Measurements from ENCODE around the gene WSCD1.

Gene WSCD1

GRCh38 chr17:6162892-6163291, 92.7 kb downstream of the WSCD1 start:
- no peak for DNase-seq (ENCODE audit: low read depth, low spot score)
- no peak for TF ChIP-seq CTCF (IDR thresholded peaks at IDR 0.05; ENCODE audit: insufficient read depth, low read length, missing control alignments)
- no peak overlapping the region for H3K4me3 ChIP-seq (ENCODE audit: low read depth, low read length)
- CTCF ChIA-PET: no interaction called here
- POLR2A ChIA-PET: no interaction called here

GRCh38 chr17:6163612-6164333, 93.6 kb downstream of the WSCD1 start:
- no peak overlapping the region for H3K4me3 ChIP-seq (ENCODE audit: low read depth, low read length)
- ChIA-PET CTCF (no interaction called here), POLR2A (no interaction called here)
- no peak for DNase-seq (ENCODE audit: low read depth, low spot score)
- TF ChIP-seq CTCF (IDR thresholded peaks at IDR 0.05; ENCODE audit: insufficient read depth, low read length, missing control alignments): no peak

GRCh38 chr17:6164996-6165395, 94.8 kb downstream of the WSCD1 start:
- no peak overlapping the region for H3K4me3 ChIP-seq (ENCODE audit: low read depth, low read length)
- no peak for TF ChIP-seq CTCF (IDR thresholded peaks at IDR 0.05; ENCODE audit: insufficient read depth, low read length, missing control alignments)
- DNase-seq (ENCODE audit: low read depth, low spot score): no peak
- CTCF ChIA-PET: no interaction called here
- POLR2A ChIA-PET: no interaction called here

- TF ChIP-seq CTCF (IDR thresholded peaks at IDR 0.05; ENCODE audit: insufficient read depth, low read length, missing control alignments): no peak
- no peak overlapping the region for H3K4me3 ChIP-seq (ENCODE audit: low read depth, low read length)
- POLR2A ChIA-PET: no interaction called here
- DNase-seq (ENCODE audit: low read depth, low spot score): no peak
- CTCF ChIA-PET: no interaction called here
These were observed 95.6 kb downstream of the WSCD1 start for GRCh38 chr17:6165806-6166205.

GRCh38 chr17:6166492-6167179, 96.5 kb downstream of the WSCD1 start:
- TF ChIP-seq CTCF (IDR thresholded peaks at IDR 0.05; ENCODE audit: insufficient read depth, low read length, missing control alignments): no peak
- no peak for DNase-seq (ENCODE audit: low read depth, low spot score)
- ChIA-PET POLR2A (no interaction called here), CTCF (no interaction called here)
- no peak overlapping the region for H3K4me3 ChIP-seq (ENCODE audit: low read depth, low read length)

- ChIA-PET CTCF (no interaction called here), POLR2A (no interaction called here)
- TF ChIP-seq CTCF (IDR thresholded peaks at IDR 0.05; ENCODE audit: insufficient read depth, low read length, missing control alignments): no peak
- H3K4me3 ChIP-seq (ENCODE audit: low read depth, low read length): no peak overlapping the region
- no peak for DNase-seq (ENCODE audit: low read depth, low spot score)
These were observed 98.1 kb downstream of the WSCD1 start for GRCh38 chr17:6168296-6168695.

Data from AG04449 (cell line).